Inflammatory macrophage treated with lipopolysaccharide for 1 hour (primary cell): ENCODE results near the gene OAS2.

Source experiments
- DNase-seq, 2 donors: peaks; one replicate each; pipeline ENCODE4 v3.0.0-alpha.2; 2020 to 2022

The OAS2 gene

DNA sequence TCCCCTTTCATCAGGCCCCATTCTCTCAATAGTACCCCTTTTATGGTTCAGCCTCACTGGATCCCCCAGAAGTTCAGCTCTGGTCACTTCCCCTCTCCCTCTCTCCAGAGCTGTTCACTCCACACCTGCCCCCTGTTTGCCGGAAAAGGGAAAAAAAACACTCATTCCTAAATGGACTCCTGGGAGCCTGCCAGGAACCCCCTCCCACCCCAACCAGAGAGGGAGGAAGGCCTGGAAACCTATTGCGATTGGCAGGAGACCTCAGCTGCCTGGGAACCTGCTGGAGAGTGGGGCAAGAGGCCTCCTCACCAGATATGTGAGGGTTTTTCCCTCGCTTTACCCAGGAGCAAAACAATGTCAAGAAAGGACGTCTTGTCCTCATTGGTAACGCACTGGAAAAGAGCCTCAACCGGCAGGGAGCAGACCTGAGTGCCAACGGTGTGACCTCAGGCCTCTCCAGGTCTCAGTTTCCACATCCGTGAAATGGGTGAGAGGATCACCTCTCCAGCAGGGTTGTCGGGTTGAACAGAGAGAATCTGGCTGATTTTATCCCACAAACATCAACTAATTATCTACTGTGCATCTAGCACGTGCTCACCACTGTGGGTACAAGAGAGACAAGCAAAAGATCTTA, 82.9 kb downstream of the OAS2 start:
- no peak for DNase-seq
